Measurements from ENCODE around the gene CDX1.

The CDX1 gene

DNA sequence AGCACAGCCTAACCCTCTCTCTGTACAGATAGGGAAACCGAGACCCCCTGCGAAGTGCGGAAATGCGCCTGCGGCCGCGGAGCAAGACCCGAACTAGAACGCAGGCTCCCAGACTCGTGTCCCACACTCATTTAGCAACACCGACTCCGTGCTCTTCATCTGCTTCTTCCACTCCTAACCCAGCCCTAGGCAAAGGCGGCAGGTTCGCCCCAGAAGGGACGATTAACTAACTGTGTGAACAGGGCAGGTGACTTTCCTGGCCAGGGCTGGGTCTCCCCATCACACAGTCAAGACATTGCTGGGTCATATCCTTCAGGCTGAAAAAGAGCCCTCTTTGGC, 903 bp downstream of the CDX1 start:
- Histone ChIP-seq H3K9me3 (no peaks in the 10 kb centered on the region), H3K4me1 (ENCODE audit: control insufficient read depth in 1 of 2, insufficient read depth in 1 of 2, low read depth in 1 of 2, low read length in 1 of 2) (no peaks in the 10 kb centered on the region), H3K27me3 (peaks cover 60% of the 10 kb centered on the region), H3K36me3 (no peaks in the 10 kb centered on the region), H3K27ac (no peak overlapping the region), H3K4me3 (ENCODE audit: low read depth in 1 of 2, low read length in 1 of 2) (no peak overlapping the region)
- TF ChIP-seq, protein P1, sequence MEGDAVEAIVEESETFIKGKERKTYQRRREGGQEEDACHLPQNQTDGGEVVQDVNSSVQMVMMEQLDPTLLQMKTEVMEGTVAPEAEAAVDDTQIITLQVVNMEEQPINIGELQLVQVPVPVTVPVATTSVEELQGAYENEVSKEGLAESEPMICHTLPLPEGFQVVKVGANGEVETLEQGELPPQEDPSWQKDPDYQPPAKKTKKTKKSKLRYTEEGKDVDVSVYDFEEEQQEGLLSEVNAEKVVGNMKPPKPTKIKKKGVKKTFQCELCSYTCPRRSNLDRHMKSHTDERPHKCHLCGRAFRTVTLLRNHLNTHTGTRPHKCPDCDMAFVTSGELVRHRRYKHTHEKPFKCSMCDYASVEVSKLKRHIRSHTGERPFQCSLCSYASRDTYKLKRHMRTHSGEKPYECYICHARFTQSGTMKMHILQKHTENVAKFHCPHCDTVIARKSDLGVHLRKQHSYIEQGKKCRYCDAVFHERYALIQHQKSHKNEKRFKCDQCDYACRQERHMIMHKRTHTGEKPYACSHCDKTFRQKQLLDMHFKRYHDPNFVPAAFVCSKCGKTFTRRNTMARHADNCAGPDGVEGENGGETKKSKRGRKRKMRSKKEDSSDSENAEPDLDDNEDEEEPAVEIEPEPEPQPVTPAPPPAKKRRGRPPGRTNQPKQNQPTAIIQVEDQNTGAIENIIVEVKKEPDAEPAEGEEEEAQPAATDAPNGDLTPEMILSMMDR (IDR thresholded peaks at IDR 0.05), result no peak

DNA sequence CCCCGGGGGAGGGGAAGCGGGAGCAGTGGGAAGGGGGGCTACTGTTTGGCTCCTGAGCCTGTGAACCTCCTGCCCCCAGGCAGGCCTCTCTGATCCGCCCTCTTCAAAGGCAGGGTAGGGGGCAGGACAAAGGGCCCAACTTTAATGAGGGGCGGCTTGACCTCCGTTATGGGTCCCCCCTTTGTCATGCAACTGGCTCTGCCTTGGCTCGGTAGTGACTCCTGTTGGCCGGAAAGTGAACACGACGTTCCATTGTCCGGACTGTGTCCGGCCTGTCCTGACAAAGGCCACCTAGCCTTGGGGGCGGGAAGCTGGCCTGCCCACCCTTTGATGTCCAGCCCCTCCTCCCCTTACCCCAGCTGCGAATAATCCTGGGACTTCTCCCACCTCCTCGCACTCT, 1.3 kb downstream of the CDX1 start:
- Histone ChIP-seq H3K27ac (no peak overlapping the region), H3K4me1 (ENCODE audit: control insufficient read depth in 1 of 2, insufficient read depth in 1 of 2, low read depth in 1 of 2, low read length in 1 of 2) (no peaks in the 10 kb centered on the region), H3K9me3 (no peaks in the 10 kb centered on the region), H3K36me3 (no peaks in the 10 kb centered on the region), H3K27me3 (peaks cover 60% of the 10 kb centered on the region), H3K4me3 (ENCODE audit: low read depth in 1 of 2, low read length in 1 of 2) (no peak overlapping the region)
- TF ChIP-seq, protein P1 (IDR thresholded peaks at IDR 0.05), result no peak

DNA sequence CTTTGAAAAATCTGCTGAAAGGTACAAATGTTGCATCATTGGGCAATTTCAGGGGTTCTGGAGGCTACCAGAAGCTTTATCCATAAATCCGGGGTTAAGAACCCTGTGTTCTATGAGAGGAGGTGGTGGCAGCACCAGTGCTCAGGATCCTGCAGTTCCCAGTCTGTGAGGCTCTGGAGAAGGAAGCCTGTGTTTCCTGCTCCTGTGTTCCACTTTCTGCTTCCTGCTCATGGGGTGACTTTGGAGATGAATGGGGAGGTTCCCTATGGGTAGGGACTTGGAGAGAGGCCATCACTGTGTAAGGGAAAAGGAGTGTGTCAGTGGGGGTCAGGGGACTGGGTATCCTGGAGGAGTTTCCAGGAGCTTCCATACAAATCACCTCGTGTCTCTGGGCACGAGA, 2.3 kb downstream of the CDX1 start:
- Histone ChIP-seq H3K4me3 (ENCODE audit: low read depth in 1 of 2, low read length in 1 of 2) (no peak overlapping the region), H3K36me3 (no peaks in the 10 kb centered on the region), H3K9me3 (no peaks in the 10 kb centered on the region), H3K27ac (no peak overlapping the region), H3K4me1 (ENCODE audit: control insufficient read depth in 1 of 2, insufficient read depth in 1 of 2, low read depth in 1 of 2, low read length in 1 of 2) (no peaks in the 10 kb centered on the region), H3K27me3 (peaks cover 60% of the 10 kb centered on the region)
- TF ChIP-seq, protein P1 (IDR thresholded peaks at IDR 0.05), result no peak

DNA sequence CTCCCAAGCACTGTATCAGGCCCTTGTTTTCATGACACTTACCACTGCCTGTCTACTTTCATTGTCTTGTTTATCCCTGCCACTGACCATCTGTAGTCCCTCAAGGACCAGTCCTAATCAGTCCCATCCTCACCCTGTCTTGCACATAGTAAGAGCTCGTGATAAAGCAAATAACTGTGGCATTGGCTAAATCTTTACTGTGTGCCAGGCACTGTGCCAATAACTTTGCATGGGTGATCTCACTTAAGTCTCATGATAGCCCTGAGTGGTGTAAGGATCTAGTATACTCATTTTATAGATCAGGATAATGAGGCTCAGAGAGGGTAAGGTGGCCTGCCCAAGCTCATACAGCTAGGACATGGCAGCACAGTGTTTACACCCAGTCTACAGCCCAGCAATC, 5.6 kb downstream of the CDX1 start:
- Histone ChIP-seq H3K27ac (no peak overlapping the region), H3K9me3 (no peaks in the 10 kb centered on the region), H3K27me3 (peaks cover 35% of the 10 kb centered on the region), H3K36me3 (no peaks in the 10 kb centered on the region), H3K4me1 (ENCODE audit: control insufficient read depth in 1 of 2, insufficient read depth in 1 of 2, low read depth in 1 of 2, low read length in 1 of 2) (no peaks in the 10 kb centered on the region), H3K4me3 (ENCODE audit: low read depth in 1 of 2, low read length in 1 of 2) (no peak overlapping the region)
- TF ChIP-seq, protein P1 (IDR thresholded peaks at IDR 0.05), result no peak

DNA sequence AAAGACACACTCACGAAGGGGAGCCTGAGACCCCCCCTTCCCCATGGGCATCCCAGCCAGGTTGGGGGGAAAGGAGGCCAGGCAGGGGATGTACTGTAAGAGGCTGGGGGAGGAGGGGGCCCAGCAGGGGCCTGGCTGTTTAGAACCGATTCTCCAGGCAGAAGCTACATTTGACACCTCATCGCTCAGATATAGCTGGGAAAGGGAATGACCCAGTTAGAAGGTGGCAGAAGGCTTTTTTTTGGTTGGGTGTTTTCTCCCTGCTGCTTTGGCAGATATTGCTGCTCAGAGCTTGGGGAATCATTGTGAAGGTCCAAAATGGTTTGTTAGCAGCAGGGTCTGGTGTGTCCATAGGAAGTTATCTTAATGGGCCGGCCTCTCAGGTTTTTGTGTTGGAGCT, 6.0 kb downstream of the CDX1 start:
- H3K27ac ChIP-seq, result no peak overlapping the region

More for the DNA sequence above, 6.0 kb downstream of the CDX1 start:
- Histone ChIP-seq H3K4me1 (ENCODE audit: control insufficient read depth in 1 of 2, insufficient read depth in 1 of 2, low read depth in 1 of 2, low read length in 1 of 2) (no peaks in the 10 kb centered on the region), H3K27me3 (peaks cover 31% of the 10 kb centered on the region), H3K4me3 (ENCODE audit: low read depth in 1 of 2, low read length in 1 of 2) (no peak overlapping the region), H3K36me3 (no peaks in the 10 kb centered on the region), H3K9me3 (no peaks in the 10 kb centered on the region)
- TF ChIP-seq, protein P1 (IDR thresholded peaks at IDR 0.05), result no peak

All from neutrophil (primary cell).